ENCODE measurements around the gene KBTBD12. TPM values are rescaled to one million over a fixed set of nuclear protein-coding genes. Genes with fewer than 3 reads are reported as not detected.

KBTBD12 gene
- total and polyA plus RNA-seq, 2 donors (not counting 3 experiments of a cell fraction or from before 2014, with no cell fraction given), result not detected

- peaks cover 0 to 4% of the 10 kb centered on the region in 2 experiments for H3K27me3 ChIP-seq (ENCODE audit: control insufficient read depth in 2 of 2, insufficient read depth in 2 of 2, low read length in 2 of 2)
- no peaks in the 10 kb centered on the region for H3K36me3 ChIP-seq (ENCODE audit: control insufficient read depth in 2 of 2, extremely low read depth in 1 of 2, insufficient read depth in 2 of 2, low read length in 2 of 2)
- no peaks in the 10 kb centered on the region for H3K9me3 ChIP-seq (replicated peaks; ENCODE audit: control insufficient read depth, insufficient read depth, low read length)
- no TSS peak for BruUV-seq (replicated peaks)
- ChIA-PET POLR2A (no interaction called here), CTCF (no interaction called here)
- TF ChIP-seq MAX (IDR thresholded peaks at IDR 0.05; ENCODE audit: insufficient read depth, insufficient read length) (no peak), POLR2AphosphoS5 (IDR thresholded peaks at IDR 0.05; ENCODE audit: insufficient read depth, low read depth, low read length) (no peak), JUN (IDR thresholded peaks at IDR 0.05; ENCODE audit: borderline replicate concordance, insufficient read depth, insufficient read length, low read depth) (no peak)
- TF ChIP-seq, protein P1, sequence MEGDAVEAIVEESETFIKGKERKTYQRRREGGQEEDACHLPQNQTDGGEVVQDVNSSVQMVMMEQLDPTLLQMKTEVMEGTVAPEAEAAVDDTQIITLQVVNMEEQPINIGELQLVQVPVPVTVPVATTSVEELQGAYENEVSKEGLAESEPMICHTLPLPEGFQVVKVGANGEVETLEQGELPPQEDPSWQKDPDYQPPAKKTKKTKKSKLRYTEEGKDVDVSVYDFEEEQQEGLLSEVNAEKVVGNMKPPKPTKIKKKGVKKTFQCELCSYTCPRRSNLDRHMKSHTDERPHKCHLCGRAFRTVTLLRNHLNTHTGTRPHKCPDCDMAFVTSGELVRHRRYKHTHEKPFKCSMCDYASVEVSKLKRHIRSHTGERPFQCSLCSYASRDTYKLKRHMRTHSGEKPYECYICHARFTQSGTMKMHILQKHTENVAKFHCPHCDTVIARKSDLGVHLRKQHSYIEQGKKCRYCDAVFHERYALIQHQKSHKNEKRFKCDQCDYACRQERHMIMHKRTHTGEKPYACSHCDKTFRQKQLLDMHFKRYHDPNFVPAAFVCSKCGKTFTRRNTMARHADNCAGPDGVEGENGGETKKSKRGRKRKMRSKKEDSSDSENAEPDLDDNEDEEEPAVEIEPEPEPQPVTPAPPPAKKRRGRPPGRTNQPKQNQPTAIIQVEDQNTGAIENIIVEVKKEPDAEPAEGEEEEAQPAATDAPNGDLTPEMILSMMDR (IDR thresholded peaks at IDR 0.05; ENCODE audit: extremely low read depth in 1 of 2, insufficient read depth in 1 of 2, low read depth in 1 of 2, low read length in 2 of 2), result no peak
- FAIRE-seq, result no peak
- dilution Hi-C loops (cut with MboI; ENCODE audit: extremely low pct_ligation_motif_present, low sequenced_read_pairs) (no loop called here), intact Hi-C loops (cut with micrococcal nuclease) (no loop called here)
- H3K27ac ChIP-seq (ENCODE audit: insufficient read depth, low read depth, low read length), result no peak overlapping the region
- H3K9me1 ChIP-seq (replicated peaks; ENCODE audit: control insufficient read depth, extremely low read depth, insufficient read depth, low read length), result no peaks in the 10 kb centered on the region
- no peak overlapping the region for H3K4me3 ChIP-seq (replicated peaks in 1 of 3; ENCODE audit: insufficient read depth in 1 of 3, low read depth in 1 of 3, low read length in 3 of 3)
- no peaks in the 10 kb centered on the region for H3K79me2 ChIP-seq (ENCODE audit: control insufficient read depth, insufficient read depth, low read length)
- no peak overlapping the region for H3K9ac ChIP-seq (replicated peaks; ENCODE audit: extremely low read depth, insufficient read depth, low read length)
- H2AFZ ChIP-seq (ENCODE audit: low read depth, low read length), result no peak overlapping the region
- no peaks in the 10 kb centered on the region for H4K20me1 ChIP-seq (replicated peaks; ENCODE audit: control insufficient read depth, extremely low read depth, insufficient read depth, low read length)
- DNase-seq (ENCODE audit: low read depth, low spot score), result no peak
- H3K4me2 ChIP-seq (ENCODE audit: insufficient read depth, low read length), result no peak overlapping the region
- no peaks in the 10 kb centered on the region for H3K4me1 ChIP-seq (ENCODE audit: control insufficient read depth, extremely low read depth, insufficient read depth, low read length)
Observed at GRCh38 chr3:127987309-127987995, 72.4 kb downstream of the KBTBD12 start.
